Urinary bladder (tissue), 4 donors: ENCODE measurements around the gene RAPGEF5. TPM values are rescaled to one million over a fixed set of nuclear protein-coding genes. Genes with fewer than 3 reads are reported as not detected.

ENCODE experiments used
- DNase-seq: peaks from one replicate; pipeline ENCODE4 v3.0.0-alpha.2; 2015; ENCODE audit errors: extremely low spot score
- H3K27ac ChIP-seq: one replicate; pipeline ENCODE4 v1.5.1; 2013; ENCODE audit warnings: low read depth, mild to moderate bottlenecking, moderate library complexity
- H3K36me3 ChIP-seq: one replicate; pipeline ENCODE4 v1.6.1; 2013; ENCODE audit warnings: mild to moderate bottlenecking, moderate library complexity; ENCODE audit not compliant: insufficient read depth
- H3K4me1 ChIP-seq: one replicate; pipeline ENCODE4 v1.6.1; 2013; ENCODE audit warnings: mild to moderate bottlenecking, moderate library complexity; ENCODE audit not compliant: insufficient read depth
- H3K4me3 ChIP-seq: one replicate; pipeline ENCODE4 v1.5.1; 2013; ENCODE audit warnings: low read depth, low read length
- WGBS: extraction: QIAGEN DNeasy Blood & Tissue Kit; methylation state at CpG from one replicate; pipeline ENCODE4 v1.1.7; 2013; 5-methylcytosine and 5-hydroxymethylcytosine counted together
- polyA plus RNA-seq: library from polyadenylated mRNA; stranded (reverse); fragments of 200-250 nt; gene quantifications from one replicate; pipeline ENCODE4 v1.2.3, GENCODE V29; 2013
- total RNA-seq: library from RNA; depleted of rRNA; stranded (reverse); fragments of >200 nt; gene quantifications from one replicate; pipeline ENCODE4 v1.2.3, GENCODE V29; 2014
- donor health status: healthy with polysubstance abuse.
- donor health status: healthy.

RAPGEF5 gene
- total and polyA plus RNA-seq, 2 donors = 12.6 to 99.1 TPM

DNA sequence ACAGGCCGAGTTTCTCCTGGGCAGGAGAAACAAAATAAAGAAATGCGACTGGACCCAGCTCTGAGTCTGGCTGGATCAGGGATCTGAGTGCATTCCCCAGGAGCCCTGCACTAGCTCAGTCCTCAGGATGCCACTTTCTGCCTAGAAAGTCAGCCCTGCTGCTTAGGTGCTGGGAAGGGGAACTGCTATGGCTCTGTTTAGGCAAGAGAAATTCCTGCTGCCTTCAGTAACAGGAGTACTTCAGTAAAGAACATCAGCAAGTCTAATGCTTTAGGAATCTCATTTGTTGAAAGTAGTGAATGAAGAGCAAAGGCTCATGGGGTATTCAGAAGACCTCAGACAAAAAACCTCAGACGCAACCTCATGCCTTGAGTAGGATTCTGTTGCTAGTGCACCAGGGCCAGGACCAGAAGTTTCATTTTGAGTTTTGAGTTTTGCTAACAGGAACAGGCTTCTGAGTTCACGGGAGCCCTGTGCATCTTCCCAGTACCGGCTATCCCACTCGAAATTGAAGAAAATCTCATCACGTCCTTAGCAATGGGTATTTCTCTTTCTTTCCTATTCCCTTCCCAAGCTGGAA is 240.4 kb downstream of the RAPGEF5 start:
- no peaks in the 10 kb centered on the region for H3K4me1 ChIP-seq
- 90% methylated on average over 7 of the region's 7 CpGs for WGBS

GRCh38 chr7:22115689-22116088 is 241.3 kb downstream of the RAPGEF5 start:
- no peak overlapping the region for H3K4me3 ChIP-seq
- no peaks in the 10 kb centered on the region for H3K36me3 ChIP-seq
- H3K4me1 ChIP-seq = no peaks in the 10 kb centered on the region
- 77% methylated on average over 5 of the region's 5 CpGs for WGBS
- no peak overlapping the region for H3K27ac ChIP-seq
- DNase-seq = no peak

More for the DNA sequence above, 240.4 kb downstream of the RAPGEF5 start:
- no peak for DNase-seq
- Histone ChIP-seq H3K4me3 (no peak overlapping the region), H3K27ac (no peak overlapping the region), H3K36me3 (no peaks in the 10 kb centered on the region)

- H3K36me3 ChIP-seq = no peaks in the 10 kb centered on the region
- no peak for DNase-seq
- no peak overlapping the region for H3K27ac ChIP-seq
- no peaks in the 10 kb centered on the region for H3K4me1 ChIP-seq
- 74% methylated on average over 7 of the region's 7 CpGs for WGBS
- no peak overlapping the region for H3K4me3 ChIP-seq
These were observed 242.4 kb downstream of the RAPGEF5 start for GRCh38 chr7:22114440-22114981.

- WGBS = 64% methylated on average over 3 of the region's 3 CpGs
- Histone ChIP-seq H3K27ac (no peak overlapping the region), H3K4me3 (no peak overlapping the region), H3K36me3 (no peaks in the 10 kb centered on the region), H3K4me1 (no peaks in the 10 kb centered on the region)
- no peak for DNase-seq
These were observed 243.9 kb downstream of the RAPGEF5 start for GRCh38 chr7:22113041-22113440.

GRCh38 chr7:22111661-22112060 is 245.3 kb downstream of the RAPGEF5 start:
- Histone ChIP-seq H3K4me3 (no peak overlapping the region), H3K36me3 (no peaks in the 10 kb centered on the region), H3K4me1 (no peaks in the 10 kb centered on the region), H3K27ac (no peak overlapping the region)
- 85% methylated on average over 4 of the region's 4 CpGs for WGBS
- DNase-seq = no peak

DNA sequence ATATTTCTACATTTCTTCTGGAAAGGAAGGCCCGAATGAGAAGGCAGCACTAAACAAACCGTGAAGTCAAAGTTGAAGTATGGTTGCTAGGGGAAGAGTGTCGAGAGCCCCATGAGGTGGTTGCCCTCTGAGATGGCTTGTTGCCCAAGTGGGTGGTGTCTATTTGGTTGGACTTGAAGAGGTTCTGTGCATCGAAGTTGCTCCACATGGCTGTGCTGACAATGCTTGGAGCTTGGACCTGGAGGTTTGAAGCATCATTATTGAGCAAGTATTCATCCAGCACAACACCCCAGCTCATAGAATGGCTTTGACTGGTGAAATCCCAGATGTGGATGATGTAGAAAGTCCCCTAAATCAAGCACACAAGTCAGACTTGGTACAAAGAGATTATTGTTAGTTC is 246.1 kb downstream of the RAPGEF5 start:
- 74% methylated on average over 4 of the region's 4 CpGs for WGBS
- no peak for DNase-seq

DNA sequence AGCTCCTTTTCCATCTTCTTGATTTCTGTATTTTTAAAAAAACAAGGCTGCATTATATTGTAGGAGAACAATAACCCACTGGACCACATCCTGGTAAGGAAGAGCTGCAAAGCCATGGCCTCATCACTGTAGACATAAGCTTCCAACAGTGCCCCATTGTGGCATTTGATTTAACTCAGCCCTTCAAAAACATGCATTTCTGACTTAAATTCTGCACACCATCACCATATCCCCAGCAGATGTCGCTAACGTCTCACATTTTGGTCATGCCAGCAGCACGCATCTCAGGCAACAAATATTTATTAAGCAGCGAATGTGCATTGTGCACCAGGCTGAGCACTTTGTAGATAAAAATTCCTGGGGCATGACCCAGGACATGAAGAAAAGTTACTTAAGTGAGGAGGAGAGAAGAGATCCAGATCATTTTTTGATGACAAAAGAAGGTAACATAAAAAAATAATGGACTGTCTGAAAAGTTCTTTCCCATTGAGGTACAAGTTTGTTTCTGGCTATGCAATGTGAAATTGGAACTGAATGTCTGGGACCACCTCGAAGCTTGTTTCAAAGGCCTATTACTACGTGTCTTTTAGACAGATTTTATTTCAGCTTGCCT is 246.6 kb downstream of the RAPGEF5 start:
- DNase-seq = peak; percentile 77
- Histone ChIP-seq H3K27ac (no peak overlapping the region), H3K4me1 (no peaks in the 10 kb centered on the region), H3K4me3 (no peak overlapping the region), H3K36me3 (no peaks in the 10 kb centered on the region)
- WGBS = 14% methylated on average over 6 of the region's 6 CpGs

More for the DNA sequence above, 246.1 kb downstream of the RAPGEF5 start:
- Histone ChIP-seq H3K4me1 (no peaks in the 10 kb centered on the region), H3K4me3 (no peak overlapping the region), H3K27ac (no peak overlapping the region), H3K36me3 (no peaks in the 10 kb centered on the region)

DNA sequence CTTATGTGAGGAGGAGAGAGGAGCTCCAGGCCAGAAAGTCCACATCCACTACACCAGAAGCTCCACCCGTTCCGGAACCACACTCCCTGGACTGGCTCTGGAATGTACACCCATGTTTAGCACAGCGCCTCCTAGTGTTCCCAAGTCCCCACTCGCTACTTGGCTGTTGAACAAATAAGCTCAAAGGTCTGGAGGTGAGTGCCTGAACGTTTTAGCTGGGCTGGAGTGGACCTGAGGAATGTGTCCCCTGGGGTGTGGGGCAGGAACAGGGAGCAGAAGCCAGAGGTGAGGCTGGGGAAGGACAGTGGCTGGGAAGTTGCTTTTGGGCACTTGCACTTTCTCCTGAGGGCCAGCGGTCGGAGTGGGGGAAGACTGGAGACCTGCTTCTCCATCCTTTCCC is 247.2 kb downstream of the RAPGEF5 start:
- Histone ChIP-seq H3K36me3 (no peaks in the 10 kb centered on the region), H3K4me1 (no peaks in the 10 kb centered on the region), H3K4me3 (no peak overlapping the region), H3K27ac (no peak overlapping the region)
- DNase-seq = no peak
- 53% methylated on average over 7 of the region's 7 CpGs for WGBS

GRCh38 chr7:22108151-22108845 is 248.7 kb downstream of the RAPGEF5 start:
- WGBS = 71% methylated on average over 13 of the region's 13 CpGs

GRCh38 chr7:22105550-22105949 is 251.4 kb downstream of the RAPGEF5 start:
- no peak overlapping the region for H3K27ac ChIP-seq
- no peak for DNase-seq
- no peak overlapping the region for H3K4me3 ChIP-seq
- no peaks in the 10 kb centered on the region for H3K36me3 ChIP-seq
- no peaks in the 10 kb centered on the region for H3K4me1 ChIP-seq
- WGBS = 93% methylated on average over 7 of the region's 7 CpGs

More at GRCh38 chr7:22108151-22108845, 248.7 kb downstream of the RAPGEF5 start:
- Histone ChIP-seq H3K4me1 (no peaks in the 10 kb centered on the region), H3K36me3 (no peaks in the 10 kb centered on the region), H3K4me3 (no peak overlapping the region), H3K27ac (no peak overlapping the region)
- DNase-seq = no peak

- no peak overlapping the region for H3K4me3 ChIP-seq
- no peak for DNase-seq
- 64% methylated on average over 11 of the region's 11 CpGs for WGBS
- H3K36me3 ChIP-seq = no peaks in the 10 kb centered on the region
- no peak overlapping the region for H3K27ac ChIP-seq
- H3K4me1 ChIP-seq = no peaks in the 10 kb centered on the region
These were observed 262.3 kb downstream of the RAPGEF5 start for GRCh38 chr7:22094413-22095342.

- no peak for DNase-seq
- H3K27ac ChIP-seq = no peak overlapping the region
- WGBS = 81% methylated on average over 6 of the region's 6 CpGs
- H3K4me1 ChIP-seq = no peaks in the 10 kb centered on the region
- H3K36me3 ChIP-seq = no peaks in the 10 kb centered on the region
- H3K4me3 ChIP-seq = no peak overlapping the region
These were observed 263.0 kb downstream of the RAPGEF5 start for GRCh38 chr7:22093936-22094335.

DNA sequence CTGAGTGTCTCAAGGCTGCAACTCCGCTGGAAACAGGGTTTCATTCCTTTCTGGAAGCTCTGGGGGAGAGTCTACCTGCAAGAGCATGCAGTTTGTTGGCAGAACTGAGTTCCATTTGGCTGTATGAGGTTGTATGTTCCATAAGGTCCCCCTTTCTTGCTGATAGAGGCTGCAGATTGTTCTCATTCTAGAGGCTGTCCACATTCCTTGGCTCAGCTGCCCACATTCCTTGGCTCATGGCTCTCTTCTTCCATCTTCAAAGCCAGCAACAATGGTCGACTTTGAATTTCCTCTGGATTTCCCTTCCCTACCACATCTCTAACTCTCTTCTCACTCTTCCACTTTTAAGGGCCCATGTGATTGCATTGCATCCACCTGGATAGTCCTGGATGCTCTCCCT is 264.0 kb downstream of the RAPGEF5 start:
- 35% methylated on average over 2 of the region's 2 CpGs for WGBS
- Histone ChIP-seq H3K27ac (no peak overlapping the region), H3K36me3 (no peaks in the 10 kb centered on the region), H3K4me1 (no peaks in the 10 kb centered on the region), H3K4me3 (no peak overlapping the region)
- no peak for DNase-seq
